Skin of body (tissue), 2 donors: ENCODE results near the gene TAMALIN. TPM values are rescaled to one million over a fixed set of nuclear protein-coding genes. Genes with fewer than 3 reads are reported as not detected.

Source experiments
- DNase-seq: peaks from one replicate; lab custom pipeline; 2025; lab: John Stamatoyannopoulos, UW
- total RNA-seq: library from RNA; depleted of rRNA; stranded (reverse); fragments of >200 nt; gene quantifications from one replicate; pipeline ENCODE4 v1.2.3, GENCODE V29; 2014

Gene TAMALIN
- total RNA-seq, 1 donor from 2014 or later, result 17.0 TPM

DNA sequence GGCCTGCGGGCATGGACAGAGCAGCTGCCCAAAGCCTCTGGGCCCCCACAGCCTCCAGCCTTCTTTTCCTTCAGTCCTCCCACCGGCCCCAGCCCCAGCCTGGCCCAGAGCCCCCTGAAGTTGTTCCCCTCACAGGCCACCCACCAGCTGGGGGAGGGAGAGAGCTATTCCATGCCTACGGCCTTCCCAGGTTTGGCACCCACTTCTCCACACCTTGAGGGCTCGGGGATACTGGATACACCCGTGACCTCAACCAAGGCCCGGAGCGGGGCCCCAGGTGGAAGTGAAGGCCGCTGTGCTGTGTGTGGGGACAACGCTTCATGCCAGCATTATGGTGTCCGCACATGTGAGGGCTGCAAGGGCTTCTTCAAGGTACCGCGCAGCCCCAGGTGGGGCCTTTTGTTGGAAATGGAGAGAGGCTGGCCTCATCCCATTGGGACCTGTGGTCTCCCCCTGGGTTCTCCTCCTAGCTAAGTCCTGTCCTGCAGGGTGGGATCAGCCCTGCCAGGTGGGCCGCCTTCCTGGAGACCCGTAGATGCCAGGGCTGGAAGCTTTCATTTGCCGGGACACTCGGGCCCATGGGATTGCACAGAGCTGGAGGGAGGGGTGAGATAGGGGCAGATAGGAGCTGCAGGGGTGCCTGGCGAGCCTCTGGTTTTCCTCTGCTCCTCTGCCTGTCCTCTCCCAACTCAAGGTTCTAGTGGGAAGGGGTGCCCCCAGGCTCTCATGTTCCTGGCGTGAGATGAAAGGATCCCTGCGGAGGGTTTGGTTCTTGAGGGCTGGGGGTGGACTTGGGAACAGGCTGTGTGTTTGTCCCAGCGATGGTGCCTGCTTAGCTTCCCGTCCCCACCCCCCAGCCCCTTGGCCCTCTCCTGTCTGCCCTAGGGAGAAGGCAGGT lies 48.3 kb downstream of the TAMALIN start:
- DNase-seq, result no peak

DNA sequence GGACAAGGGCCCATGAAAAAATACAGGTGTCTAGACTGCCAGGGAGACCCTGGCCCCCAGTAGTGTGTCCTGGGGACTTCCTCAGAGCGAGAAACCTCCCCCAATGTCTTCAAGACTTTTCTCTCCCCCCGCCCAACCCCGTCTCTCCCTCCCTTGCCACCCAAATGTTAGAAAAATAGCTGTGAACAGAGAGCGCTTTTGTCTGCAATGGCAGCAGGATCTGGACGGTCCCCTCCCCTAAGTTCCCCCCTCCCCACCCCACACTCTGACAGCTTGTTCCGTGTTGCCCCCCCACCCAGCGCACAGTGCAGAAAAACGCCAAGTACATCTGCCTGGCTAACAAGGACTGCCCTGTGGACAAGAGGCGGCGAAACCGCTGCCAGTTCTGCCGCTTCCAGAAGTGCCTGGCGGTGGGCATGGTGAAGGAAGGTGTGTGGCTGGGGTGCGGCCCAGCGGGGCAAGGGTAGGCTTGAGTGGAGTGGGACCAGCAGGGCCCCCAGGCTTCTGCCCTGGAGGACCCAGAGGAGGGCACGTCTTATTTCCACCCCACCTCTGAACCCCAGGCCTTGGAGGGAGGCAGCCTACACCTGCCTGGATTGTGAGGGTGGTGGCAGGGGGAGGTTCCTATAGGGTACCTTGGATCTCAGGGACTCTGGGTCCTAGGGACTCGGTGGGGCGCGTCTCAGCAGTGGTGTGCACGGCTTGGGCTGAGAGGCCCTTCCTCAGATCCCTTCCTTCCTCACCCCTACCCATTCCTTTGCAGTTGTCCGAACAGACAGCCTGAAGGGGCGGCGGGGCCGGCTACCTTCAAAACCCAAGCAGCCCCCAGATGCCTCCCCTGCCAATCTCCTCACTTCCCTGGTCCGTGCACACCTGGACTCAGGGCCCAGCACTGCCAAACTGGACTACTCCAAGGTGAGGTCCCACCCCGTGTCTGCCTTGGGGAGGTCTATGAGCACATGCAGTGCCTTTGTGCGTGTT lies 49.3 kb downstream of the TAMALIN start:
- DNase-seq, result no peak

DNA sequence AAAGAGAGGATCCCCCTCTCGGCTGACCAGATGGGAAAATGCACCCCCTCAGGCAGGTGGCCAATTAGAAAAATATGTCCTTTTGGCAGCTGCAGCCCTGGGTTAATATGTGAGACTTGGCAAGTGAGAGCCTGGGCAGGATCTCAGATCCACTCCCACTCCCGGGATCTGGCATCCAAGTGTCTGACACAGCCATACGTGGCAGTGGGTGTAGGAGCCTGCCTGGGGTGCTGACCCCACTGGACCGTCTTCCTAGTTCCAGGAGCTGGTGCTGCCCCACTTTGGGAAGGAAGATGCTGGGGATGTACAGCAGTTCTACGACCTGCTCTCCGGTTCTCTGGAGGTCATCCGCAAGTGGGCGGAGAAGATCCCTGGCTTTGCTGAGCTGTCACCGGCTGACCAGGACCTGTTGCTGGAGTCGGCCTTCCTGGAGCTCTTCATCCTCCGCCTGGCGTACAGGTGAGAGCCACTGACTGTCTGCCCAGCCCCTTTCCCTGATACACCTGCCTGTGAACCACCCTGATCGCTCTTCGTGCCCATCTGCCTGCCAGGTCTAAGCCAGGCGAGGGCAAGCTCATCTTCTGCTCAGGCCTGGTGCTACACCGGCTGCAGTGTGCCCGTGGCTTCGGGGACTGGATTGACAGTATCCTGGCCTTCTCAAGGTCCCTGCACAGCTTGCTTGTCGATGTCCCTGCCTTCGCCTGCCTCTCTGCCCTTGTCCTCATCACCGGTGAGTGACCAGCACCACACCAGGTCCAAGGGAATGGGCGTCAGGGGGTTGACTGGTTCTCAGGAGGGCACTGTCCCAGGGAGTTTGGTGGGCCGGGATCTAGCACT lies 50.3 kb downstream of the TAMALIN start:
- peak; percentile 23 for DNase-seq

GRCh38 chr12:52057638-52058576 lies 51.2 kb downstream of the TAMALIN start:
- DNase-seq, result no peak

DNA sequence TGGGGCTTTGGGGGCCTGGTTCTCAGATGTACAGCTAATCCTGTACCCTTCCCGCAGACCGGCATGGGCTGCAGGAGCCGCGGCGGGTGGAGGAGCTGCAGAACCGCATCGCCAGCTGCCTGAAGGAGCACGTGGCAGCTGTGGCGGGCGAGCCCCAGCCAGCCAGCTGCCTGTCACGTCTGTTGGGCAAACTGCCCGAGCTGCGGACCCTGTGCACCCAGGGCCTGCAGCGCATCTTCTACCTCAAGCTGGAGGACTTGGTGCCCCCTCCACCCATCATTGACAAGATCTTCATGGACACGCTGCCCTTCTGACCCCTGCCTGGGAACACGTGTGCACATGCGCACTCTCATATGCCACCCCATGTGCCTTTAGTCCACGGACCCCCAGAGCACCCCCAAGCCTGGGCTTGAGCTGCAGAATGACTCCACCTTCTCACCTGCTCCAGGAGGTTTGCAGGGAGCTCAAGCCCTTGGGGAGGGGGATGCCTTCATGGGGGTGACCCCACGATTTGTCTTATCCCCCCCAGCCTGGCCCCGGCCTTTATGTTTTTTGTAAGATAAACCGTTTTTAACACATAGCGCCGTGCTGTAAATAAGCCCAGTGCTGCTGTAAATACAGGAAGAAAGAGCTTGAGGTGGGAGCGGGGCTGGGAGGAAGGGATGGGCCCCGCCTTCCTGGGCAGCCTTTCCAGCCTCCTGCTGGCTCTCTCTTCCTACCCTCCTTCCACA lies 52.0 kb downstream of the TAMALIN start:
- DNase-seq, result no peak

GRCh38 chr12:52059582-52060497 lies 53.1 kb downstream of the TAMALIN start:
- peak; percentile 64 for DNase-seq

DNA sequence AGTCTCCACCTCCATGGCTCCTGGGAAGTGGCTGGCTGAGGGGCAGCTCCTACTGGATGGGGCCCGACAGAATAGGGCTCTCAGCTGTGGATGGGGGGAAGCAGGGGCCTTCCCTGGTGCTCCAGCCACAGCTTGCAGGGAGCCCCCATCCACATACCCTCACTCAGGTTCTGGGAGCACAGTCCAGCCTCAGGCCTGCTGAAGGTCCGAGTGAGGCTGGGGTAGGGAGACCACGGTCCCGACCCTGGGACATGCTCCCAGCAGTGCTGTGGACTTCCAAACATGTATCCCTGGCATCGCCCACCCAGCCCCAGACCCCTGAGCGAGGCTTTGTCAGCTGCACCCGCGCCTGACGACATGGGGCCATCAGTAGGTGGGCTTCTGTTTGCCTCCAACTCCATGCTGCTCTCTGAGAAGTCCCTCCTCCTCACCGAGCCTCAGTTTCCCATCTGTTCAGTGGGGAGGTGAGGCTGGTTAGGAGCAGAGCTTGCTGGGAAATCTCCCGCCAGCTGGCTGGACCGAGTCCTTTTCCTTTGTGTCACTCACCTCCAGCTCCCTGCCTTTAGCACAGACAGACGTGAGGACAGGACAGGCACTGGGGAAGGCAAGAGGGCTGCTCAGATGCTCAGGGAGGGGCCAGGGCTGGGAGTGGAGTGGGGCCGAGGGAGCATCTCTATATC lies 53.9 kb downstream of the TAMALIN start:
- no peak for DNase-seq

GRCh38 chr12:52061470-52062166 lies 54.9 kb downstream of the TAMALIN start:
- DNase-seq, result no peak

GRCh38 chr12:52062167-52063081 lies 55.7 kb downstream of the TAMALIN start:
- DNase-seq, result no peak

GRCh38 chr12:52063082-52063924 lies 56.6 kb downstream of the TAMALIN start:
- no peak for DNase-seq

- peak; percentile 30 for DNase-seq
These were observed 57.4 kb downstream of the TAMALIN start for GRCh38 chr12:52063981-52064649.
